Left ventricle myocardium superior (tissue), 1 donor: ENCODE results near the gene QRSL1. TPM values are rescaled to one million over a fixed set of nuclear protein-coding genes. Genes with fewer than 3 reads are reported as not detected.
"Not testable (repeated sequence)": the region's sequence is repeated elsewhere in the genome, so short reads cannot be mapped to it uniquely, and the experiment has no call there.

Experiments used
- ATAC-seq: fragments of 200-7000 bp; cut with Tn5 transposase; one replicate; pipeline ENCODE4 v1.9.1; 2020; ENCODE audit warnings: mild to moderate bottlenecking, moderate library complexity
- DNase-seq: peaks from one replicate; pipeline ENCODE4 v3.0.0-alpha.2; 2020
- intact Hi-C: fragments of 100-400 bp; cut with micrococcal nuclease; formaldehyde crosslinking; loops from one replicate; pipeline ENCODE4 v1.11.0; 2022
- total RNA-seq: library from RNA; stranded (reverse); fragmentation: NEBNext Ultra II Directional; extraction: Animal tissue kit (Norgen Biotek cat#: 25700); gene quantifications from one replicate; pipeline ENCODE4 v1.2.1, GENCODE V29; 2021
- donor health status: DM: no; HTN: yes; CAD: no; lungs with severe emphysema.

The QRSL1 gene
- total RNA-seq, 1 donor from 2014 or later: 21.2 TPM

DNA sequence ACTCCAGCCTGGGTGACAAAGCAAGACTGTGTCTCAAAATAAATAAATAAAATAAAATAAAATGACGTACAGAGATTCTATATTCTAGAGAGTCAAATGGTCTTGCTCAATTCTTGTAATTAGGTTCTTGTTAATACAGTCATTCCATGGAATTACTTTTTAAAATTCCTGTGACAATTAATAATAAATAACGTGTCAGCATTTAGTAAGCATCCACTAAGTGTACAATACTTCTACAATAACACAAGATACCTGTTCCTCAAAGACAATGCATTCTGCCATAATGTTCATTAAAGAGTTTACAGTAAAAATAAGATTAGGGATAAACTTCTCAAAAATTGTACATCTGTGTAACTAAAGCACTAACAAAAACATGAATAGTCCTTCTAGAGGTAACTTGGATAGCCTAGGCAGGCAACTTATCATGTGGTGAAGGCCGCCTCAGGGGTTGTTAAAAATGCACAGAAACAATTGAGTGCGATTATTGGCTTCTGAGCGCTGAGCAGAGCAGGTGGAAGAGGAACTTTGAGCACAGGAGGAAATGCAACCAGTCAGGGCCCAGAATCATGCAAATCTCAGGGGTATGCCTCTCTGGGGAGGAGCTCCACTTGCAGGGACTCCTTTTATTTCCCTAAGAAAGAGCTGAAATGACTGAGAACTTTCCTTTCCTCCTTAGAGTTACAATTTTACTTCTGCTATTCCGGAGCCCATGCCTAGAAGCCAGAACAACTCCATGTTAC lies 37.1 kb downstream of the QRSL1 start:
- ATAC-seq (no peak), DNase-seq (no peak)
- intact Hi-C loops: no loop called here

GRCh38 chr6:106667022-106667402 lies 37.6 kb downstream of the QRSL1 start:
- no peak for DNase-seq
- no peak for ATAC-seq
- intact Hi-C loops: no loop called here

DNA sequence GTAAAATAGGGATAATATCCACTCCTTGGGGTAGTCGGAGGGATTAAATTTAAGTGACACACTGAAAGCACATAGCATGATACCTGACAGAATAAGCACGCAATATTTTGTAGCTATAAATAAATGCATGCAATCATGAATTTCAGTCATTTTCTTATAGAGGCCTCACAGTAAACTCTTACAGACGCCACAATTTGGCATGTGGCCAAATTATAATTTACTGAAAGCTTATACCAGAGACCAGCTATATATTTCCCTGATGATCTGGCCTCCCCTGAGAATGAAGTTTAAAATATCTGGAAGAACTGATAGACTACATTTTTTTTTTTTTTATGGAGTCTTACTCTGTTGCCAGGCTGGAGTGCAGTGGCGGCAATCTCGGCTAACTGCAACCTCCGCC lies 40.9 kb downstream of the QRSL1 start:
- ATAC-seq: no peak
- intact Hi-C loops: no loop called here
- DNase-seq: no peak

DNA sequence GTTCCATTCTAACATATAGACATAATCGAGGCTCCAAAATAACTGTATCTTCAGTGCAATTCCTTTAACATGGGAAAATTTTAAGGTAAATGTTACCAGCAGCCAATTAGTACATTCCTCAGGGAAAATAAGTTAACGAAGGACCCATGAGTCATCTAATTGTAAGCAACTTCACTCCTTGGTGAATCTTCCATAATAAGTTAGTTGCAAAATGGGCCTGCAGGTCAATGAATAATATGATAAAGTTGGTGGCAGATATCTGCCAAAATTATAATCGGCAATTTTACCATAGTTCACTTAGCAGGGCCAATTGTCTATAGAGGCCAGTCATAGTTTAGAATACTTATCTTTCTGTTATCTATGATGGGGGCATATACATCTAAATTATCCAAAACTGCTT lies 42.3 kb downstream of the QRSL1 start:
- ATAC-seq (no peak), DNase-seq (no peak)
- intact Hi-C loops: no loop called here

DNA sequence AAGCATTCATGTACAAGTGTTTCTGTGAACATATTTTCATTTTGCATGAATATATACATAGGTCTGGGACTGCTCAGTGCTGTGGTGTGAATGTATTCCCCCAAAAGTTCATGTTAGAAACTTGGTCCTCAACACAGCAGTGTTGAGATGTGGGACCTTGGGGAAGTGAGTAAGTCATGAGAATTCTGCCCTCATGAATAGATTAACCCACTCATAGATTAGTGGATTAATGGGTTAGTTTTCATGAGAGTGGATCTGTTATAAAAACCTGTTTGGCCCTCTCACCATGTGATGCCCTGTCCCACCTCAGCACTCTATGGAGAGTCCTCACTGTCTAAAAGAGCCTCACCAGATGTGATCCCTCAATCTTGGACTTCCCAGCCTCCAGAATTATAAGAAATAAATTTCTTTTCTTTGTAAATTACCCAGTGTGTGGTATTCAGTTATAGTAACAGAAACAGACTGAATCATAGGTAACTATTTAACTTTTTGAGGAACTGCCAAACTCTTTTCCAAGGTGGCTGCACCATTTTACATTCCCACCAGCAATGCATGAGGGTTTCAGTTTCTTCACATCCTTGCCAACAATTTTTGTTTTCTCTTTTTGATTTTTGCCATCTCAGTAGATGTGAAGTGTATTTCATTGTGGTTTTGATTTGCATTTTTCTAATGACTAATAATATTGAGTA lies 45.3 kb downstream of the QRSL1 start:
- no peak for ATAC-seq
- intact Hi-C loops: no loop called here
- DNase-seq: no peak

DNA sequence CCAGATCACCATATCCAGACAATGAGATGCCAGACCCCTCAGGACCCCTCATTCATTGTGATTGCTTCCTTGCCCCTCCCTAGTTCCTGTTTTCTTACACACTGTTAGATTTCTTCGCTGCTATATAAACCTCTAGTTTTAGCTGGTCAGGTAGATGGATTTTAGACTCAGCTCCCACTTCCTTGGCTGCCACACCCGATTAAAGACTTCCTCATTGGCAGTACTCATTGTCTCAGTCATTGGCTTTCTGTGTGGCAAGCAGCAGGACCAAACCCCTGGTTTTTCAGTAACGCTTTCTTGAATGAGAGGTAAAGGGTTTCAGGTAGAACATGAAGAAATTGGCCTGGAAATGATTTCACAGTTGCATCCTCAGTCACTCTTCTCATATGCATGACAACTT lies 47.9 kb downstream of the QRSL1 start:
- DNase-seq (no peak), ATAC-seq (no peak)
- intact Hi-C loops: no loop called here

- intact Hi-C loops: no loop called here
- no peak for ATAC-seq
- no peak for DNase-seq
Observed at GRCh38 chr6:106684011-106684410, 54.6 kb downstream of the QRSL1 start.

GRCh38 chr6:106685833-106686232 lies 56.5 kb downstream of the QRSL1 start:
- intact Hi-C loops: no loop called here
- ATAC-seq (no peak), DNase-seq (no peak)

GRCh38 chr6:106688177-106688951 lies 59.0 kb downstream of the QRSL1 start:
- intact Hi-C loops: no loop called here
- ATAC-seq: no peak
- DNase-seq: no peak

GRCh38 chr6:106692112-106692818 lies 62.9 kb downstream of the QRSL1 start:
- no peak for ATAC-seq
- intact Hi-C loops: no loop called here
- DNase-seq: no peak

- intact Hi-C loops: no loop called here
- no peak for ATAC-seq
- DNase-seq: no peak
Observed at GRCh38 chr6:106692819-106693208, 63.4 kb downstream of the QRSL1 start.

GRCh38 chr6:106693418-106693817 lies 64.0 kb downstream of the QRSL1 start:
- no peak for ATAC-seq
- intact Hi-C loops: no loop called here
- DNase-seq: no peak

DNA sequence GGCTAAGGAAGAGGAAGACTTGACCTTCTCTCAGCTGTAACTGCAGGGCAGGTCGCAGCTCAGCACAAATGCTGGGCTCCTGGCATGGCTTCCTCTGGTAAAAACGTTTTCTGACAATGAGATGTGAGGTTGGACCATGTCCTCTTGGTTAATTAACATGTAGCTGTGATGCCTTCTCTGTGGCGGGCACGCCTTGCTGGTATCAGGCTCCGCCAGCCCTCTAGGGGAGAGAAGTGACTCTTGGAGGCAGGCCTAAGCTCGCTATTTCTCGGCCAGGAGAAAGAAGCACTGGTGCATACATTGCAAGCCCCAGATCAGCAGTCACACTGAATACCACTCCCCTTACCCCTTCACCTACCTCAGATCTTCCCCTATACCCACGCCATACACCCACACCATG lies 65.0 kb downstream of the QRSL1 start:
- DNase-seq (no peak), ATAC-seq (no peak)
- intact Hi-C loops: no loop called here

- no peak for ATAC-seq
- intact Hi-C loops: no loop called here
- DNase-seq: no peak
Observed at GRCh38 chr6:106700581-106700980, 71.2 kb downstream of the QRSL1 start.

GRCh38 chr6:106701201-106701600 lies 71.8 kb downstream of the QRSL1 start:
- intact Hi-C loops, ATAC-seq, DNase-seq: not testable (repeated sequence)

DNA sequence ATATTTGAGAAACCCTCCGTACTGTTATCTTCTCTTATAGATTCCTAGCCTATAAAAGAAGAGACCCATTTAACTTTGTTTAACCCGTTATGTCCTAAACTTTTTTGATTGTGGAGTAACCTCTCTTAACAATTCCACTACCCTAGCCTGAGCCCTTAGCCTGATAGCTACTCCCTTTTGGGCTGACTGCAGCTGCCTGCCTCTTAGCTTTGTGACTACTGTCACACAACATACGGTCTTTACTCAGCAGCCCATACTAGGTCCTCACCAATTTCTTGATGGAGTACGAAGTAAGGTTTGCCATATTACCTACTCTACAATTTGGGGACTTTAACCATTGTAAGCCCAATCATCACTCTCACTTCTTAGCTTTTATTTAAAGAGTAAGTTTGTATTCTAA lies 72.7 kb downstream of the QRSL1 start:
- ATAC-seq (no peak), DNase-seq (no peak)
- intact Hi-C loops: no loop called here

DNA sequence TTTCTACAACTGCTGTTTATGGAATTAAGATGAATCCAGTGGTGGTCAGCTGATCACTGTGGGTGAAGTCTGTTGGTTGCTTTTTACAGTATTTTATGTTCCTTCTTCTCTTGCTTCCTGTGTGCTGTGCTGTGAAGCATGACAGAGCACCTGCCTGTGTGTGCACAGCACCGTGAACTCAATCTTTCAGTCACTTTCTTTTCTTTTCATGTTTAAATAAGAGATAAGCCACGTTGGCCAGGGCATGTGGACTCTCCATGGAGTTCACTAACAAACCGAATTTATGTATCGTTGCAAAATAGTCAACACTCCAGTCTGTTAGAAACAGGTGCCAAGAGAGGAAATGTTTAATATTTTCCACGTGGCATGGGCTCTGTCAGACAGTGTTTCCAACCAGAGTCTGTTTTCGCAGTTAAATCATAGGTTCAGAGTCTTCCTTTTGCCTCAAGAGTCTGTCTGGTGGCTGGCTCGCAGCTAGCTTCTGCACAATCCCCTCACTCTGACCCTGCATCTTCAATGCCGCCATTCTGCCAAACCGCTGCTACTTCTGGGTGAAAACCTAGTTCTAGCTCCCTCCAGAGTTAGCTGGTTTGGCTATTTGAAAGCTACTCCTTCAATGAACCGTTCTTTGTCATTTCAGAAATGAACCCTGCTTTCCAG lies 73.2 kb downstream of the QRSL1 start:
- intact Hi-C loops: no loop called here
- no peak for ATAC-seq
- DNase-seq: no peak

DNA sequence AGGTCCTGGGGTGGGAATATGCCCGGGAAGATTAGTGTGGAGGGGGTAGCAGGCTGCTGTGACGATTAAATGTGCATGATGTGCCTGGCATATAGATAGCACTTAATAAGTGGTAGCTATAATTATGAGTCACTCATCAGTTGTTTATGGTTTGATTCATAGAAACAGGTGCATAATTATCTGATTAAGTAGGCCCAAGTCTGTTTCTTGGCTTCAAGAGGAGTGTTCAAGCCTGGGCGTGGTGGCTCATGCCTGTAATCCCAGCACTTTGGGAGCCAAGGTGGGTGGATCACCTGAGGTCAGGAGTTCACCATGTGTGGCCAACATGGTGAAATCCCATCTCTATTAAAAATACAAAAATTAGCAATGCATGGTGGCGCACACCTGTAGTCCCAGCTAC lies 74.9 kb downstream of the QRSL1 start:
- DNase-seq (no peak), ATAC-seq (no peak)
- intact Hi-C loops: no loop called here

DNA sequence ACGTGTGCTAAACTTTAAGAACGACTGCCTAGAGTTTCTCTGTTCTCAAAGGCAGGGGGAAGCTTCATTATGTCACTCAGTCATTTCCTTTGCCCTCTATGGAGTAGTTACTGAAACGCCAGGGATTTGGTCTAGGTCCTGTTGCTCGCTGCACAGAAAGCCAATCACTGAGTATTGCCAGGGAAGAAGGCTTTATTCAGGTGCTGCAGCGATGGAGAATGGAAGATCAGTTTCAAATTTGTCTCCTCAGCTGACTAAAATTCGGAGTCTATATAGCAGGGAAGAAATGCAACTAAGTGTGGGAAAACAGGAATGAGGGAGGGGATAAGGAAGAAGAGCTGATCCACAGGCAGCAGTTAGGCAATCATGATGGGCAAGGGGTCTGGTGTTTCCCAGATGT lies 75.8 kb downstream of the QRSL1 start:
- ATAC-seq: no peak
- intact Hi-C loops: no loop called here
- DNase-seq: no peak
